Lower leg skin (tissue), 3 donors: ENCODE data around the gene KRT76.

Source experiments
- POLR2A ChIP-seq, 2 donors: fragments of 450-650 bp; IDR thresholded peaks; one replicate each; pipeline ENCODE4 v1.6.1; 2016 to 2017; ENCODE audit warnings: antibody characterized with exemption in 2 of 2, mild to moderate bottlenecking in 1 of 2, moderate library complexity in 1 of 2
- TF ChIP-seq, protein P1 (sequence below), 3 donors: fragments of 450-650 bp; IDR thresholded peaks; one replicate each; pipeline ENCODE4 v1.5.1; 2016; ENCODE audit warnings: antibody characterized with exemption in 3 of 3, mild to moderate bottlenecking in 3 of 3, moderate library complexity in 2 of 3

DNA sequence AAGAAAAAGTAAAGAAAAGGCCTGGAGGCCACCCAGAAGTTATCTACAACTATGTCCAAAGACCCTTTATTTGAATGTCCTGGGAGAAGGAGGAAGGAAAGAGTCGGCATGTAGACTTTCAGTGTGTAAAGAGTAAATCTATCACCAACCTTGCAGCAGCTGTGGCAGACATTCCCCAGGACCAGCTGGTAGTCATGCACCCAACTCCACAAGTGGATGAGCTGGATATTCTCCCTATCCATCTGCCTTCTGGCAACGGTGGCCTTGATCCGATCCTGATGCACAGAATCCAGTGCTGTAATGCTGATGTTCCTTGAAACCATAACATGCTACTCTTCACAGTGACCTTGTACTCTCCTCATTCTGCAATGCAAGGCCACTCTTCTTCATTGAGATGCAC, 27.3 kb downstream of the KRT76 start:
- TF ChIP-seq, protein P1, sequence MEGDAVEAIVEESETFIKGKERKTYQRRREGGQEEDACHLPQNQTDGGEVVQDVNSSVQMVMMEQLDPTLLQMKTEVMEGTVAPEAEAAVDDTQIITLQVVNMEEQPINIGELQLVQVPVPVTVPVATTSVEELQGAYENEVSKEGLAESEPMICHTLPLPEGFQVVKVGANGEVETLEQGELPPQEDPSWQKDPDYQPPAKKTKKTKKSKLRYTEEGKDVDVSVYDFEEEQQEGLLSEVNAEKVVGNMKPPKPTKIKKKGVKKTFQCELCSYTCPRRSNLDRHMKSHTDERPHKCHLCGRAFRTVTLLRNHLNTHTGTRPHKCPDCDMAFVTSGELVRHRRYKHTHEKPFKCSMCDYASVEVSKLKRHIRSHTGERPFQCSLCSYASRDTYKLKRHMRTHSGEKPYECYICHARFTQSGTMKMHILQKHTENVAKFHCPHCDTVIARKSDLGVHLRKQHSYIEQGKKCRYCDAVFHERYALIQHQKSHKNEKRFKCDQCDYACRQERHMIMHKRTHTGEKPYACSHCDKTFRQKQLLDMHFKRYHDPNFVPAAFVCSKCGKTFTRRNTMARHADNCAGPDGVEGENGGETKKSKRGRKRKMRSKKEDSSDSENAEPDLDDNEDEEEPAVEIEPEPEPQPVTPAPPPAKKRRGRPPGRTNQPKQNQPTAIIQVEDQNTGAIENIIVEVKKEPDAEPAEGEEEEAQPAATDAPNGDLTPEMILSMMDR (IDR thresholded peaks at IDR 0.05): no peak
- no peak for TF ChIP-seq POLR2A (IDR thresholded peaks at IDR 0.05)
